GM12875 (cell line): ENCODE data around the gene APEX2.

ENCODE experiments used
- H3K4me3 ChIP-seq: one replicate; pipeline ENCODE4 v1.5.1; 2011; ENCODE audit warnings: low read depth, low read length, control low read depth
- TF ChIP-seq, protein P1 (sequence below): IDR thresholded peaks from 2 replicates; pipeline ENCODE4 v1.5.1; 2011; ENCODE audit warnings: low read depth, mild to moderate bottlenecking, control low read depth, inconsistent platforms, low read length, moderate library complexity, borderline replicate concordance; ENCODE audit not compliant: insufficient read depth

APEX2 gene

DNA sequence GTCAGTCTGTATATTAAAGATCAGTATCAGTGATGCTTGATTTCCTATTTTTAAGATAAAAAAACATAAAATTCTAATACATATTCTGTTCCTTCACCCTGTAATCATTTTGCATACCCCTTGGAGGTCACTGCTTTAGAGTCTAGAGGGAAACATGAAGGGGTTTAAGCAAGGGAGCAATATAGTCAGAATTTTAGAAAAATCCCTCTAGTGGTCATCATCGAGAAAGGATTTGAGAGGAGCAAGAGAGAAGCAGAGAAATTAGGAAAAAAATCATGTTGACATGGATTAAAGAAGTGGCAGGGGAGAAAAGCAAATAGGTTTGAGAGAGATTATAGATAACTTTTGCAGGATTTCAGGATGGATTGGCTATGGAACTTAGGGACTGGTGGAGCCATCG, 11.1 kb downstream of the APEX2 start:
- TF ChIP-seq, protein P1, sequence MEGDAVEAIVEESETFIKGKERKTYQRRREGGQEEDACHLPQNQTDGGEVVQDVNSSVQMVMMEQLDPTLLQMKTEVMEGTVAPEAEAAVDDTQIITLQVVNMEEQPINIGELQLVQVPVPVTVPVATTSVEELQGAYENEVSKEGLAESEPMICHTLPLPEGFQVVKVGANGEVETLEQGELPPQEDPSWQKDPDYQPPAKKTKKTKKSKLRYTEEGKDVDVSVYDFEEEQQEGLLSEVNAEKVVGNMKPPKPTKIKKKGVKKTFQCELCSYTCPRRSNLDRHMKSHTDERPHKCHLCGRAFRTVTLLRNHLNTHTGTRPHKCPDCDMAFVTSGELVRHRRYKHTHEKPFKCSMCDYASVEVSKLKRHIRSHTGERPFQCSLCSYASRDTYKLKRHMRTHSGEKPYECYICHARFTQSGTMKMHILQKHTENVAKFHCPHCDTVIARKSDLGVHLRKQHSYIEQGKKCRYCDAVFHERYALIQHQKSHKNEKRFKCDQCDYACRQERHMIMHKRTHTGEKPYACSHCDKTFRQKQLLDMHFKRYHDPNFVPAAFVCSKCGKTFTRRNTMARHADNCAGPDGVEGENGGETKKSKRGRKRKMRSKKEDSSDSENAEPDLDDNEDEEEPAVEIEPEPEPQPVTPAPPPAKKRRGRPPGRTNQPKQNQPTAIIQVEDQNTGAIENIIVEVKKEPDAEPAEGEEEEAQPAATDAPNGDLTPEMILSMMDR: peak; percentile 14; the same call in 1 of the 2 replicates
- no peak overlapping the region for H3K4me3 ChIP-seq

DNA sequence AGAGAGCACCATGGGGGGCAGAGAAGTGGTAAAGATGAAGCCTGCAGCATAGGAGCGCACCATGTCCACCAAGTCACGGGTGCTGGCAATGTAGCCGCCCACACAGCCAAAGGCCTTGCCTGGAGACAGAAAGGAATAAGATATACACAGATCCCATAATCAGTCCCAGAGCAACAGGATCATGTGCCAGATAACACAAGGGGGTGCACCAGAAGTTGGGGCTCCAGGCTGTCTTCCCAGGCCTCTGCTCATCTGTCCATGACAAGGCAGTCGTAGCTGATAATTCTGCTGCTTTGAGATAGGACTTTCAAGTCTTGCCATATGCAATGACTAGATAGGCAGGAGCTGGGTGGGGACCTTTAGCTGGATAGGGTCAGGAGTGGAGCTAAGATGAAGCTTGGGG, 14.7 kb downstream of the APEX2 start:
- H3K4me3 ChIP-seq: no peak overlapping the region
- TF ChIP-seq, protein P1: no peak

DNA sequence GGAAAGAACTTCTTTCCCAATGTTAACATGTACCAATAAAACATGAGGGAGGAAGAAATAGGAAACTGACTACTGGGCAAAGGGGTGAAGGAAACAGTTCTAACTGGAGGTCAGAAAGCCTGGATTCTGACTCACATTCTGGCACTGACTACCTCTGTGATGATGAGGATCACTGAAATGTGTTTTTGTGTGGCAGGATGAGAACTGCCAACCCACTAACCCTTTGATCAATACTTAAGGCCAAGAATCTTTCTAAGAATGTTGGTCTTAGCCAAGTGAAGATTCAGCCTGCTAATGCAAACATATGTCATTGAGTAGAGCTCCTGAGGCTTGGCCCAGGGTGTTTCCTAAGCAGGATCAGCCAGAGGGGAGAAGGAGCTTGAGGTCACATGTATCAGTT, 26.0 kb downstream of the APEX2 start:
- no peak overlapping the region for H3K4me3 ChIP-seq
- TF ChIP-seq, protein P1: no peak

DNA sequence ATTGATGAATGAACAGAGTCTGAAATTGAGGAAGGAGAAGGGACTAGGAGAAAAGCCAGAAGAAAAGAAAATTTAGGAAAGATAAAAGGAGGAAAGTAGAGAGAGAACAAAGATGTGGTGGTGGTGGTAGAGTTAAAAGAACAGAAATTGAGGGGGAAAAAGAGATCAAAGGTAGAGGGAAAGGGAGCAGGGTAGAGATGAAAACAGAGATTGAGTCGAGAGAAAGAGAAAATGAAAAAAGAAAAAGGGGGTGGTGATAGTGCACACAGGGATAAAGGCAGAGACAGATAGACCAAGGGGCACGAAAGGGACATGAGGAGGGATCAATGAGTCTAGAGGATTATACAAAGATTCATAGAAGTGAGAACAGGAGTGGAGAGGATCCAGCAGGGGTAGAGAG, 26.7 kb downstream of the APEX2 start:
- TF ChIP-seq, protein P1: no peak
- no peak overlapping the region for H3K4me3 ChIP-seq

DNA sequence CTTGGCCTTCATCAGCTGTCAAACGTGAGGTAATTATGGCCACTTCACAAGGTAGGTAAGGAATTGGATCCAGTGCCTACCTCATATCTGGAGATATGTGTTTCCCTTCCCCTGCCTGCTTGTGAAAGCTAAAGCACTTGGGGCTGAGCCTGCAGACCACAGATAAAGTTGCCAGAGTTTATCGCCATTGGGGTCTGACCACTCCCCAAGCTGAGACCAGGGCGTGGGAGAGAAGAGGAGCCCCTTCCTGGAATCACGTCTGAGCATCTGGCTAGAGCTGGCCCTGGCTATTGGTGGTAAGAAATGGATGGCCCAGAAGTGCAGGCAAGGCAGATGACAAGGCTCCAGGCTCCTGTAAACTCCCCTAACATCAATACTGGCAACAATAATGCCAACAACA, 27.9 kb downstream of the APEX2 start:
- TF ChIP-seq, protein P1: no peak
- H3K4me3 ChIP-seq: no peak overlapping the region

DNA sequence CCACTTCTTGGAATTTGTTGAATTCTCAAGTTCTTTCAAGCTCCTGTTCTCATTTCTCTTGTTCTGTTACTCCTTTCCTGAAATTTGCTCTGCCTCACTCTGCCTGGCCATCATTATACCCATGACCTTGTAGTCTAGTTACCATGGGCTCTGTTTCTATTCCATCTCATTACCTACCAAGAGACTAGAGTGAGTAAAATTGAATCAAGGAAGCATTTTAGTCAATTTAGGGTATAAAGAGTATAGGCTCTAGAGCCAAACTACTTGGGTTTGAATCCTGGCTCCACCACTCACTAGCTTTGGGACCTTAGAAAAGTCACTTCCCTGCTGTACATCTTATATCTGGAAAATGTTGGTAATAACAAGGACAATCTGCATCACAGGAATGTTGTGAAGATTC, 28.4 kb downstream of the APEX2 start:
- TF ChIP-seq, protein P1: no peak
- no peak overlapping the region for H3K4me3 ChIP-seq

DNA sequence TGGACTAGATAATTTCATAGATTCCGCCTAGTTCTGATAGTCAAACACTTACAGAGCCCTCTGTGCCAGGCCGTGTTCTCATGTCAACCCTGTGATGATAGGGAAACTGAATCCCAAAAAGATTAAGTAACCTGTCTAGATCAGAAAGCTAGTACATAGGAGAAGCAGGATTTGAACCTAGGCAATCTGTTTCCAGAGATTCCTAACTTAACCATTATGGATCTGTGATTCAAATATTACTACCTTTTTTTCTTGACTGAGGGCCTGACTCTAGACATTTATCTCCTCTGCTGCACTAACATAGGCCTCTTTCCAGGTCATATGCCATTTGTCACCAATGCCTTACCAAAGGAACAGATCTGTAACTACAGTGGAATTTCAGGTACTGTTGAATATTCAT, 29.1 kb downstream of the APEX2 start:
- TF ChIP-seq, protein P1: no peak
- no peak overlapping the region for H3K4me3 ChIP-seq
